ENCODE results near the gene AVPR2.

DNA sequence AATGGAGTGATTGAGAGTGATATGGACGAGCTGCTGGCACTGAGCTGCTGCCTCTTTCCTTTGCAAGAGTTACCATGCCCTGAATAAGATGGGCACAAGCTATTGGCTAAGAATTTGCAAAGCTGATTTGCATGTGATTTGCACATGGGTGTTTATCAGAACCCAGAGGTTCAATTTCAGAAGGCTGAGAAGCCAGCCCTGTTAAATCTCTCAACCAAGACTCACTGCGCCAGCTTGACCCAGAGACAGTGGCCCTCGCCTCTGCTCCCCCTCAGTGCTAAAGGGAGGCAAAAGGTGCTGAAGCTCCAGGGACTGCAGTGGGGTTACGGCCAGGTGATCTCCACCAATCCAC is 20.9 kb downstream of the AVPR2 start:
- TF ChIP-seq CTCF (IDR thresholded peaks at IDR 0.05) (no peak), POLR2A (IDR thresholded peaks at IDR 0.05) (no peak)

All from Peyer's patch (tissue), 4 donors.